ENCODE measurements around the gene RPEL1.
"Not testable (repeated sequence)": the region's sequence is repeated elsewhere in the genome, so short reads cannot be mapped to it uniquely, and the experiment has no call there.

RPEL1 gene

GRCh38 chr10:103245587-103245986 is at the start of gene RPEL1:
Gene RPEL1 (plus strand): TSS chr10:103245887. CDS start chr10:103245997, 110 bp downstream.
- DNase-seq: not testable (repeated sequence)

DNA sequence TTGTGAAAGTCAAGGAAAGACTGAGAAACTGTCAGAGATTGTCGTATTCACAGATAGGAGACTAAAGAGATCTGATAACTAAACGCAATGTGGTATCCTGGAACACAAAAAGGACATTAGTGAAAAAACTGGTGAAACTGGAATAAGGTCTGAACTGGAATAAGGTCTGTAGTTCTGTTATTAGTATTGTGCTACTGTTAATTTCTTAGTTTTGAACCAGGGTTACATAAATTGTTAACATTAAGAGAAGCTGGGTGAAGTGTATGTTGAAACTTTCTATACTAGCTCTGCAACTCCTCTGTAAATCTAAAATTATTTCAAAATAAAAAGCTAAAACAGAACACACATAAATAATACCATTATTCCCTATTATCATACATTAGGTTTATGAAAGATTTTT is 49.2 kb upstream of the RPEL1 start:
- no peak for DNase-seq

- DNase-seq: peak; percentile 72
These were observed 48.5 kb upstream of the RPEL1 start for GRCh38 chr10:103197174-103197573.

DNA sequence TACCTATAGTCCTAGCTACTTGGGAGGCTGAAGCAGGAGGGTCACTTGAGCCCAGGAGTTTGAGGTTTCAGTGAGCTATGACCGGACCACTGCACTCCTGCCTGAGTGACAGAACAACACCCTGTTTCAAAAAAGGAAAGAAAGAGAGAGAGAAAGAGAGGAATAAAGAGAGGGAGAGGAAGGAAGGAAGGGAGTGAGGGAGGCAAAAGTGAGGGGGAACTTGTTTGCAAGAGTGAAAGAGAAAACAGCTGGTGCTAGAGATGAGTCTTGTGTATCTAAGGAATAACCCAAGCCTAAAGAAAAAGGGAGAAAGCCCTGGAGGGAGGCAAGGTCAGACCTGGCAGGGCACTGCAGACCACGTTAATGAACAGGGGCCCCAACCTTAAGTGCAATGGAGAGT is 47.8 kb upstream of the RPEL1 start:
- DNase-seq: no peak

DNA sequence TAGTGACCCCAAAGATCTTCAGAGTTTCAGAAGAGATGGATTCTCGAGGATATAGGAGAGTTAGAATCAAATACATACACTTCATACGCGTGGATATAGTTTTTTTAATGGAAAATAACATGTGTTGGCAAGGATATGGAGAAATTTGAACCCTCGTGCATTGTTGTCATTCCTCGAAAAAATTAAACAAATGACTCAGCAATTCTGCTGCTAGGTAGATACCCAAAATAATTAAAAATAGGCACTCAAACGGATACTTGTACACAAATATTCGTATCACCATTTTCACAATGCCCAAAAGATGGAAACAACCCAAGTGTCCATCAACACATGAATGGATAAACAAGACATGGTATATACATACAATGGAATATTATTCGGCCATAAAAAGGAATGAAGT is 47.0 kb upstream of the RPEL1 start:
- DNase-seq: no peak

DNA sequence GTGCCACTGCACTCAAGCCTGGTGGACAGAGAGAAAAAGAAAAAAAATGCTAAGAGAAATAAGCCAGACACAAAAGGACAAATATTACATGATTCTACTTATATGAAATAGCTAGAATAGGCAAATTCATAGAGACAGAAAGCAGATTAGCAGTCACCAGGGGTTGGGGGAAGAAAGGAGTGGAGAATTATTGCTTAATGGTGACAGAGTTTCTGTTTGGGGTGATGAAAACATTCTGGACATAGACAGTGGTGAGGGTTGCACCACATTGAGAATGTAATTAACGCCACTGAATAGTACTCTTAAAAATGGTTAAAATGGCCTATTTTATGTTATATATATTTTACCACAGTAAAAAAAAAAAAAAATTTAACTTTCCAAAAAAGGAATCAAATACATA is 46.2 kb upstream of the RPEL1 start:
- DNase-seq: no peak

DNA sequence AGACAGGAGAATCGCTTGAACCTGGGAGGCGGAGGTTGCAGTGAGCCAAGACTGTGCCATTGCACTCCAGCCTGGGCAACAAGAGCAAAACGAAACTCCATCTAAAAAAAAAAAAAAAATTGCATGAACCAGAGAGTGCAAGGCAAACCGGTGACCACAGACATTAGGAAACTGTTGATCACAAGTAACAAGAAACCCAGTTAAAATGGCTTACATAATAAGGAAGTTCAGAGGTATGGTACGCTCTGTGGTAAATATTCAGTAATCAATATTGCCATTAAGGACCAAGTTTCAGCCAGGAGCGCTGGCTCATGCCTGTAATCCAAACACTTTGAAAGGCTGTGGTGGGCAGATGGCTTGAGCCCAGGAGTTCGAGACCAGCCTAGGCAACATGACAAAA is 43.4 kb upstream of the RPEL1 start:
- no peak for DNase-seq

- no peak for DNase-seq
These were observed 42.2 kb upstream of the RPEL1 start for GRCh38 chr10:103203466-103203865.

- DNase-seq: peak; percentile 42
These were observed 41.1 kb upstream of the RPEL1 start for GRCh38 chr10:103204353-103205255.

DNA sequence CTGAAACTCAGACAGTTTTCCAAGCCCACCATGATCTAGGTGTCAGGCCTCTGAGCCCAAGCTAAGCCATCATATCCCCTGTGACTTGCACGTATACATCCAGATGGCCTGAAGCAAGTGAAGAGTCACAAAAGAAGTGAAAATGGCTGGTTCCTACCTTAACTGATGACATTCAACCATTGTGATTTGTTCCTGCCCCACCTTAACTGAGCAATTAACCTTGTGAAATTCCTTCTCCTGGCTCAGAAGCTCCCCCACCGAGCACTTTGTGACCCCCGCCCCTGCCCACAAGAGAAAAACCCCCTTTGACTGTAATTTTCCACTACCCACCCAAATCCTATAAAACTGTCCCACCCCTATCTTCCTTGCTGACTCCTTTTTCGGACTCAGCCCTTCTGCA is 40.3 kb upstream of the RPEL1 start:
- not testable (repeated sequence) for DNase-seq

DNA sequence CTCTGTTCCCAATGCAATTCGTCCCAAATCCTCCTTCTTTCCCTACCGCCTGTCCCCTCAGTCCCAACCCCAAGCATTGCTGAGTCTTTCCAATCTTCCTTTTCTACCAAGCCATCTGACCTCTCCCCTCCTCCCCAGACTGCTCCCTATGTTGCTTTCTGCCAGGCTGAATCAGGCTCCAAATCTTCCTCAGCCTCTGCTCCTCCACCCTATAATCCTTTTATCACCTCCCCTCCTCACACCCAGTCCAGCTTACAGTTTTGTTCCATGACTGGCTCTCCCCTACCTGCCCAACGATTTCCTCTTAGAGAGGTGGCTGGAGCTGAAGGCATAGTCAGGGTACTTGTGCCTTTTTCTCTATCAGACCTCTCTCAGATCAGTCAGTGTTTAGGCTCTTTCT is 39.0 kb upstream of the RPEL1 start:
- not testable (repeated sequence) for DNase-seq

- DNase-seq: no peak
These were observed 38.5 kb upstream of the RPEL1 start for GRCh38 chr10:103207141-103207540.

GRCh38 chr10:103207643-103208042 is 38.0 kb upstream of the RPEL1 start:
- DNase-seq: peak; percentile 36

DNA sequence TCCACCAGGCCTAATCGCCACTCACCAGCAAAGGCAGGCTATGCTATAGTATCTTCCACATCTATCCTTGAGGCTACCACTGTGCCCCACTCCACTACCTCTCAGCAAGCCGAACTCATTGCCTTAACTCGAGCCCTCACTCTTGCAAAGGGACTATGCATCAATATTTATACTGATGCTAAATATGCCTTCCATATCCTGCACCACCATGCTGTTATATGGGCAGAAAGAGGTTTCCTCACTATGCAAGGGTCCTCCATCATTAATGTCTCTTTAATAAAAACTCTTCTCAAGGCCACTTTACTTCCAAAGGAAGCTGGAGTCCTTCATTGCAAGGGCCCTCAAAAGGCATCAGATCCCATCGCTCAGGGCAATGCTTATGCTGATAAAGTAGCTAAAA is 35.4 kb upstream of the RPEL1 start:
- DNase-seq: not testable (repeated sequence)

GRCh38 chr10:103215601-103216000 is 30.1 kb upstream of the RPEL1 start:
- no peak for DNase-seq

DNA sequence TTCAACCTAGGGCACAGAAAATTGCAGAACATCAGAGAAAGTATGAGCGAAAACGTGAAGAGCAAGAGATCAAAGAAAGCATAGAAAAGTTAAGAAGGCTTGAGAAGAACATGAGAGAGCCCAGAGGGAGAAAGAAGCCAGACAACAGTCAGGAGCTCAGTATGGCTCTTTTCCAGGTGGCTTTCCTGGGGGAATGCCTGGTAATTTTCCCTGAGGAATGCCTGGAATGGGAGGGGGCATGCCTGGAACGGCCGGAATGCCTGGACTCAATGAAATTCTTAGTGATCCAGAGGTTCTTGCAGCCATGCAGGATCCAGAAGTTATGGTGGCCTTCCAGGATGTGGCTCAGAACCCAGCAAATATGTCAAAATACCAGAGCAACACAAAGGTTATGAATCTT is 29.3 kb upstream of the RPEL1 start:
- peak; percentile 77 for DNase-seq

- no peak for DNase-seq
These were observed 21.6 kb upstream of the RPEL1 start for GRCh38 chr10:103224133-103224532.

DNA sequence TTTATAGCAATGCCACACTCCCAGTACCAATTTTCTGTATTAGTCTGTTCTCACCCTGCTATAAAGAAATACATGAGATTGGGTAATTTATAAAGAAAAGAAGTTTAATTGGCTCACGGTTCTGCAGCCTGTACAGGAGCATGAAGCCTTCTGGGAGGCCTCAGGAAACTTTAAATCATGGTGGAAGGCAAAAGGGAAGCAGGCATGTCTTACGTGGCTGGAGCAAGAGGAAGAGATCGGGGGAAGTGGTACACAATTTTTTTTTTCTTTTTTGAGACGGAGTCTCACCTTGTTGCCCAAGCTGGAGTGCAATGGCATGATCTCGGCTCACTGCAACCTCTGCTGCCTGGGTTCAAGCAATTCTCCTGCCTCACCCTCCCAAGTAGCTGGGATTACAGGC is 21.0 kb upstream of the RPEL1 start:
- not testable (repeated sequence) for DNase-seq

GRCh38 chr10:103225939-103226338 is 19.7 kb upstream of the RPEL1 start:
- no peak for DNase-seq

- peak; percentile 37 for DNase-seq
These were observed 18.3 kb upstream of the RPEL1 start for GRCh38 chr10:103227416-103227815.

DNA sequence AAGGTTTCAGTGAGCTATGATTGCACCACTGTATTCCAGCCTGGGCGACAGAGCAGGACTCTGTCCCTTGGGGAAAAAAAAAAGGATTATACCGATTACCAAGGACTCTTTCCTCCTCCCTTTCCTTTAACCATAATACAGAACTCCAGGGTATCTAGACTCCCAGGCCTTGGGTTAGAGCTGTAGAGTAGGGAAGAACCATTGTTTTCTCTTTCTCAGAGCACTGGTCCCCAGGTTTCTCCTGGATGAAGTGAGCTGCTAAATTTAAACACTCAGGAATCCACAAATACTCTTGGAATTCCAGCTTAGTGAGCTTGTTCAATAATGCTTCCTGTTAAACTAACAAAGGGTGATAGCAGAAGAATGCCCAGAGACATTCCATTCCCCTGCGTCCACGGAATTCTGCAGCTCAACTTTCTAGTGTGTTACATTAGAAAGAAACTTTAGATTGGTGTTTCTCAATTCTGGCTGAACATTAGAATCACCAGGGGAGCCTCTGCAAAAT is 14.6 kb upstream of the RPEL1 start:
- peak; percentile 98 for DNase-seq

DNA sequence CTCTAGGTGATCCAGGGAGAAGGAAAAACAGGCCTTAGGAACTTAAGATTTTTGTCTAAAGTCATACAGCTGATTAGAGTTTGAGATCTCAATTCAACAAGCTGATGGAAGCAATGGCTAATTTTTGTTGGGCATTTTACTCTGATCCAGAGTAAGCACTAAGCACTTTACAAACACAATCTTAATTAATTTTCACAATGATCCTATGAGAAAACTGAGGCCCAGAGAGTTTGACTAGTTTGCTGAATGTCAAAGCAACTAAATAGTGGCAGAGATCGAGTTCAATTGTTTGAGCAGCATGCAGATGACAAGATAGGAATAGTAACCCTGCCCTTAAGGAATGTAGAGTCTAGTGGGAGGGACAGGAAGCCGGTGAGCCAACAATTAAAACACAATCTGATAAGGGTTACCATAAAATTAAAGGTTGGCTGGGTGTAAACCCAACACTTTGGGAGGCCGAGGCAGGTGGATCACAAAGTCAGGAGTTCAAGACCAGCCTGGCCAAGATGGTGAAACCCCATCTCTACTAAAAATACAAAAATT is 13.5 kb upstream of the RPEL1 start:
- DNase-seq: peak; percentile 40

GRCh38 chr10:103232772-103233488 is 12.8 kb upstream of the RPEL1 start:
- peak; percentile 72 for DNase-seq

DNA sequence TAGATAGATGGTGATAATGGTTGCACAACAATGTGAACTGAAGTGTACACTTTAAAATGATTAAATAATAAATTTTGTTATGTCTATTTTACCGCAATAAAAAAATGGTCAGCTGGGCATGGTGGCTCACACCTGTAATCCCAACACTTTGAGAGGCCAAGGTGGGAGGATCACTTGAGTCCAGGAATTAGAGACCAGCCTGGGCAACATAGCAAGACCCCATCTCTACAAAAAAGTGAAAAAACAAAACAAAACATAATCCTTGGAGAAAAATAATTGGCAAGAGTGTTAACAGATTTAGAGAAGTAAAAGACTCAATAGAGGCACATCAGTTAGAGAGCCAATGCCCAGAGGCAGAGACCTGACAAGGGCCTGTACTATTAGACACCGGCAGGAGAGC is 9.9 kb upstream of the RPEL1 start:
- DNase-seq: no peak
